WTC11 (cell line): ENCODE measurements around the gene ABCB11.

ENCODE experiments used
- CTCF ChIP-seq: fragments of 200-600 bp; IDR thresholded peaks from 2 replicates; pipeline ENCODE4 v1.8.0; 2022; ENCODE audit warnings: antibody characterized with exemption
- JUN ChIP-seq: sonication (generic); formaldehyde crosslinking; IDR thresholded peaks from 2 replicates; pipeline ENCODE4 v1.8.0; 2023; ENCODE audit warnings: mild to moderate bottlenecking, missing genetic modification reagents
- MAX ChIP-seq: sonication (generic); formaldehyde crosslinking; IDR thresholded peaks from 2 replicates; pipeline ENCODE4 v1.8.0; 2022; ENCODE audit warnings: mild to moderate bottlenecking, missing genetic modification reagents
- TF ChIP-seq, protein P1 (sequence below): sonication (generic); formaldehyde crosslinking; conservative IDR thresholded peaks from 2 replicates; pipeline ENCODE4 v1.8.1; 2023; ENCODE audit warnings: mild to moderate bottlenecking, low read depth, missing genetic modification reagents, moderate library complexity

- TF ChIP-seq CTCF (no peak), JUN (CRISPR knock-in tag) (no peak), MAX (CRISPR knock-in tag) (no peak)
- TF ChIP-seq, protein P1, sequence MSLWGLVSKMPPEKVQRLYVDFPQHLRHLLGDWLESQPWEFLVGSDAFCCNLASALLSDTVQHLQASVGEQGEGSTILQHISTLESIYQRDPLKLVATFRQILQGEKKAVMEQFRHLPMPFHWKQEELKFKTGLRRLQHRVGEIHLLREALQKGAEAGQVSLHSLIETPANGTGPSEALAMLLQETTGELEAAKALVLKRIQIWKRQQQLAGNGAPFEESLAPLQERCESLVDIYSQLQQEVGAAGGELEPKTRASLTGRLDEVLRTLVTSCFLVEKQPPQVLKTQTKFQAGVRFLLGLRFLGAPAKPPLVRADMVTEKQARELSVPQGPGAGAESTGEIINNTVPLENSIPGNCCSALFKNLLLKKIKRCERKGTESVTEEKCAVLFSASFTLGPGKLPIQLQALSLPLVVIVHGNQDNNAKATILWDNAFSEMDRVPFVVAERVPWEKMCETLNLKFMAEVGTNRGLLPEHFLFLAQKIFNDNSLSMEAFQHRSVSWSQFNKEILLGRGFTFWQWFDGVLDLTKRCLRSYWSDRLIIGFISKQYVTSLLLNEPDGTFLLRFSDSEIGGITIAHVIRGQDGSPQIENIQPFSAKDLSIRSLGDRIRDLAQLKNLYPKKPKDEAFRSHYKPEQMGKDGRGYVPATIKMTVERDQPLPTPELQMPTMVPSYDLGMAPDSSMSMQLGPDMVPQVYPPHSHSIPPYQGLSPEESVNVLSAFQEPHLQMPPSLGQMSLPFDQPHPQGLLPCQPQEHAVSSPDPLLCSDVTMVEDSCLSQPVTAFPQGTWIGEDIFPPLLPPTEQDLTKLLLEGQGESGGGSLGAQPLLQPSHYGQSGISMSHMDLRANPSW (CRISPR knock-in tag): no peak
Measured at GRCh38 chr2:169069341-169069740, 38.2 kb upstream of the ABCB11 start, which contains the start of gene DHRS9.
